ENCODE data around the gene AP3M1.

The AP3M1 gene

GRCh38 chr10:74088722-74089121 lies 61.9 kb downstream of the AP3M1 start:
- Mint-ChIP-seq H3K27me3 (no peaks in the 10 kb centered on the region), H3K27ac (no peak overlapping the region), H3K4me1 (ENCODE audit: low read depth) (peaks cover 18% of the 10 kb centered on the region), H3K36me3 (ENCODE audit: low read depth) (peaks cover 49% of the 10 kb centered on the region), H3K4me3 (no peak overlapping the region), H3K9me3 (no peaks in the 10 kb centered on the region)
- DNase-seq = no peak

GRCh38 chr10:74086317-74086716 lies 64.3 kb downstream of the AP3M1 start:
- peaks cover 48% of the 10 kb centered on the region for H3K36me3 Mint-ChIP-seq (ENCODE audit: low read depth)
- no peaks in the 10 kb centered on the region for H3K9me3 Mint-ChIP-seq
- DNase-seq = no peak
- peak overlapping the region; percentile 57 for H3K27ac Mint-ChIP-seq
- no peak overlapping the region for H3K4me3 Mint-ChIP-seq
- H3K27me3 Mint-ChIP-seq = no peaks in the 10 kb centered on the region
- peaks cover 13% of the 10 kb centered on the region for H3K4me1 Mint-ChIP-seq (ENCODE audit: low read depth)

DNA sequence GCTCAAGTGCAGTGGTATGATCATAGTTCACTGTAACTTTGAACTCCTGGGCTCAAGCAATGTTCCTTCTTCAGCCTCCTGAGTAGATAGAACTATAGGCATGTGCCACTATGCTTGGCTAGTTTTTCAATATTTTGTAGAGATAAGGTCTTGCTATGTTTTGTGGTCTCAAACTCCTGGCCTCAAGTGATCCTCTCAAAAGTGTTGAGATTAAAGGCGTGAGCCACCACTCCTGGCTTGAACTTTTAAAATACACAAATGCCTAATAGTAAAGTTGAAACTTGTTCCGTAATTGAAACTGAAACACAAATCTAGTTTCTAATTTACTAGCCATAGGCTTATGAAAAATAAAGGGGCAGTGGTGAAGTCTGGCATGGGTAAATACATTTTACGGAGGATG lies 65.7 kb downstream of the AP3M1 start:
- no peak overlapping the region for H3K4me3 Mint-ChIP-seq
- H3K27me3 Mint-ChIP-seq = no peaks in the 10 kb centered on the region
- no peaks in the 10 kb centered on the region for H3K9me3 Mint-ChIP-seq
- DNase-seq = no peak
- peaks cover 25% of the 10 kb centered on the region for H3K4me1 Mint-ChIP-seq (ENCODE audit: low read depth)
- peaks cover 38% of the 10 kb centered on the region for H3K36me3 Mint-ChIP-seq (ENCODE audit: low read depth)
- H3K27ac Mint-ChIP-seq = peak overlapping the region; percentile 58

GRCh38 chr10:74083304-74083703 lies 67.3 kb downstream of the AP3M1 start:
- peaks cover 22% of the 10 kb centered on the region for H3K36me3 Mint-ChIP-seq (ENCODE audit: low read depth)

GRCh38 chr10:74081941-74082718 lies 68.5 kb downstream of the AP3M1 start:
- peaks cover 23% of the 10 kb centered on the region for H3K36me3 Mint-ChIP-seq (ENCODE audit: low read depth)
- H3K27ac Mint-ChIP-seq = no peak overlapping the region
- no peak for DNase-seq
- no peak overlapping the region for H3K4me3 Mint-ChIP-seq
- no peaks in the 10 kb centered on the region for H3K27me3 Mint-ChIP-seq
- no peaks in the 10 kb centered on the region for H3K9me3 Mint-ChIP-seq
- H3K4me1 Mint-ChIP-seq (ENCODE audit: low read depth) = peaks cover 52% of the 10 kb centered on the region

More at GRCh38 chr10:74083304-74083703, 67.3 kb downstream of the AP3M1 start:
- peaks cover 42% of the 10 kb centered on the region for H3K4me1 Mint-ChIP-seq (ENCODE audit: low read depth)
- H3K9me3 Mint-ChIP-seq = no peaks in the 10 kb centered on the region
- no peak for DNase-seq
- no peak overlapping the region for H3K27ac Mint-ChIP-seq
- H3K27me3 Mint-ChIP-seq = no peaks in the 10 kb centered on the region
- no peak overlapping the region for H3K4me3 Mint-ChIP-seq

GRCh38 chr10:74081192-74081803 lies 69.3 kb downstream of the AP3M1 start:
- peak overlapping the region; percentile 45 for H3K27ac Mint-ChIP-seq
- peaks cover 55% of the 10 kb centered on the region for H3K4me1 Mint-ChIP-seq (ENCODE audit: low read depth)
- no peak overlapping the region for H3K4me3 Mint-ChIP-seq
- peaks cover 26% of the 10 kb centered on the region for H3K36me3 Mint-ChIP-seq (ENCODE audit: low read depth)
- DNase-seq = no peak
- H3K27me3 Mint-ChIP-seq = no peaks in the 10 kb centered on the region
- H3K9me3 Mint-ChIP-seq = no peaks in the 10 kb centered on the region

- Mint-ChIP-seq H3K27me3 (no peaks in the 10 kb centered on the region), H3K27ac (peak overlapping the region; percentile 87), H3K4me1 (ENCODE audit: low read depth) (peaks cover 58% of the 10 kb centered on the region), H3K9me3 (no peaks in the 10 kb centered on the region), H3K4me3 (peak overlapping the region; percentile 39), H3K36me3 (ENCODE audit: low read depth) (peaks cover 31% of the 10 kb centered on the region)
- DNase-seq = no peak
Observed at GRCh38 chr10:74079936-74080590, 70.6 kb downstream of the AP3M1 start.

GRCh38 chr10:74079028-74079935 lies 71.3 kb downstream of the AP3M1 start:
- Mint-ChIP-seq H3K36me3 (ENCODE audit: low read depth) (peaks cover 36% of the 10 kb centered on the region), H3K27me3 (no peaks in the 10 kb centered on the region), H3K27ac (peak overlapping the region; percentile 87), H3K4me1 (ENCODE audit: low read depth) (peaks cover 58% of the 10 kb centered on the region), H3K9me3 (no peaks in the 10 kb centered on the region), H3K4me3 (peak overlapping the region; percentile 54)
- no peak for DNase-seq

DNA sequence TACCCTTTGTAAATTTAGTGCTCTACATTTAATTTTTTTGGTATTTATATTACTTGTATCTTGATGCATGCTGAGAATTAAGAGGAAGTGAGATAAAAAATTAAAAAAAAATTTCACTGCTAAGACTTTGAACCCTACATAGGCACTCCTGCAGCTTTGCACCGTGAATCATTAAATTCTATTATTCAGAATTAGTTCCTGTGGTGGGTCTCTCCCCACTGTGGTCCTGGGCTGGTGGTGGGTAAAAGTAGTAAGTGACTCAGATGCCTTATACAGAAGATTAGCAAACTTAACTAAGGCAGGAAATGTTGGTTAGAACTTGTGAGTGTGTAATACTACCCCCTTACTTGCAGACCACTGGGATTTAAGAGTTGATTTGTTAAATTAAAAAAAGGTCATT lies 72.6 kb downstream of the AP3M1 start:
- peaks cover 45% of the 10 kb centered on the region for H3K36me3 Mint-ChIP-seq (ENCODE audit: low read depth)
- H3K27ac Mint-ChIP-seq = peak overlapping the region; percentile 87
- H3K27me3 Mint-ChIP-seq = no peaks in the 10 kb centered on the region
- peak; percentile 39 for DNase-seq
- H3K4me3 Mint-ChIP-seq = peak overlapping the region; percentile 54
- no peaks in the 10 kb centered on the region for H3K9me3 Mint-ChIP-seq
- peaks cover 69% of the 10 kb centered on the region for H3K4me1 Mint-ChIP-seq (ENCODE audit: low read depth)

DNA sequence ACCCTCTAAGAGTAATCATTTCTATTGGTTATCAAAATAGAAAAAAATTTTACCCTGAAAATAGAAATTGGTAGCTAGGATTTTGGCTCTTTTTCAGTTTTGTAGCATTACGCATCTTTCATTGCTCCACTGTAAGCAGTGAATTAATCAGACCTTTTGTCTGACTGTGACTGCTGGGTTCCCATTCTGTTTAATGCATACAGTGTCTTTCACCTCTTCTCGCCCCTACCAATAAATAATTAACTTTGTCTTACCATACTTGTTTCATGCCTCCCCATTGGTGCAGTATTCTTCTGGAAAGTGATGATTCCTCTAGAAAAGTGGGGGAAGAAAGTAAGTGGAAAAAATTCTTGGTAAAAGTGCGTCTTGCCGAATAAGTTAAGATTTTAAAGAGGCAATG lies 73.2 kb downstream of the AP3M1 start:
- peaks cover 73% of the 10 kb centered on the region for H3K4me1 Mint-ChIP-seq (ENCODE audit: low read depth)
- DNase-seq = no peak
- H3K36me3 Mint-ChIP-seq (ENCODE audit: low read depth) = peaks cover 49% of the 10 kb centered on the region
- H3K27ac Mint-ChIP-seq = peak overlapping the region; percentile 6
- no peak overlapping the region for H3K4me3 Mint-ChIP-seq
- H3K9me3 Mint-ChIP-seq = no peaks in the 10 kb centered on the region
- H3K27me3 Mint-ChIP-seq = no peaks in the 10 kb centered on the region

- H3K27ac Mint-ChIP-seq = no peak overlapping the region
- no peaks in the 10 kb centered on the region for H3K27me3 Mint-ChIP-seq
- no peak overlapping the region for H3K4me3 Mint-ChIP-seq
- H3K9me3 Mint-ChIP-seq = no peaks in the 10 kb centered on the region
- peaks cover 73% of the 10 kb centered on the region for H3K4me1 Mint-ChIP-seq (ENCODE audit: low read depth)
- no peak for DNase-seq
- peaks cover 47% of the 10 kb centered on the region for H3K36me3 Mint-ChIP-seq (ENCODE audit: low read depth)
Observed at GRCh38 chr10:74076961-74077360, 73.7 kb downstream of the AP3M1 start.

GRCh38 chr10:74075906-74076305 lies 74.7 kb downstream of the AP3M1 start:
- H3K4me3 Mint-ChIP-seq = no peak overlapping the region
- H3K9me3 Mint-ChIP-seq = no peaks in the 10 kb centered on the region
- DNase-seq = no peak
- H3K4me1 Mint-ChIP-seq (ENCODE audit: low read depth) = peaks cover 68% of the 10 kb centered on the region
- no peaks in the 10 kb centered on the region for H3K27me3 Mint-ChIP-seq
- peaks cover 55% of the 10 kb centered on the region for H3K36me3 Mint-ChIP-seq (ENCODE audit: low read depth)
- no peak overlapping the region for H3K27ac Mint-ChIP-seq

- no peaks in the 10 kb centered on the region for H3K27me3 Mint-ChIP-seq
- no peaks in the 10 kb centered on the region for H3K9me3 Mint-ChIP-seq
- no peak overlapping the region for H3K4me3 Mint-ChIP-seq
- H3K4me1 Mint-ChIP-seq (ENCODE audit: low read depth) = peaks cover 37% of the 10 kb centered on the region
- H3K27ac Mint-ChIP-seq = no peak overlapping the region
- DNase-seq = no peak
- H3K36me3 Mint-ChIP-seq (ENCODE audit: low read depth) = peaks cover 58% of the 10 kb centered on the region
Observed at GRCh38 chr10:74072503-74072902, 78.1 kb downstream of the AP3M1 start.

GRCh38 chr10:74071157-74071556 lies 79.5 kb downstream of the AP3M1 start:
- Mint-ChIP-seq H3K36me3 (ENCODE audit: low read depth) (peaks cover 50% of the 10 kb centered on the region), H3K4me1 (ENCODE audit: low read depth) (peaks cover 26% of the 10 kb centered on the region), H3K4me3 (no peak overlapping the region), H3K27ac (no peak overlapping the region), H3K27me3 (no peaks in the 10 kb centered on the region), H3K9me3 (no peaks in the 10 kb centered on the region)
- no peak for DNase-seq
